GM23338 (cell line): ENCODE measurements around the gene TNPO3. TPM values are rescaled to one million over a fixed set of nuclear protein-coding genes. Genes with fewer than 3 reads are reported as not detected.

ENCODE experiments used
- ATAC-seq: fragments of 200-7000 bp; cut with Tn5 transposase; 3 replicates; pipeline ENCODE4 v1.9.1; 2020
- DNase-seq: peaks from one replicate; pipeline ENCODE4 v3.0.0-alpha.2; 2015; ENCODE audit warnings: low spot score
- H2AFZ ChIP-seq: fragments of 200-600 bp; sonication (generic); 2 replicates; pipeline ENCODE4 v1.8.0; 2016; ENCODE audit warnings: antibody characterized with exemption, mild to moderate bottlenecking, moderate library complexity
- H3F3A ChIP-seq: fragments of 200-600 bp; sonication (generic); replicated peaks from 2 replicates; pipeline ENCODE4 v1.8.0; 2017; ENCODE audit warnings: antibody characterized with exemption, mixed run types, low read depth
- H3K27ac ChIP-seq: fragments of 200-600 bp; sonication (generic); 2 replicates; pipeline ENCODE4 v1.6.1; 2016; ENCODE audit warnings: low read depth
- H3K27me3 ChIP-seq: fragments of 200-600 bp; sonication (generic); 2 replicates; pipeline ENCODE4 v1.8.0; 2016; ENCODE audit warnings: mild to moderate bottlenecking, mixed run types, moderate library complexity; ENCODE audit not compliant: insufficient read depth
- H3K36me3 ChIP-seq: fragments of 200-600 bp; sonication (generic); 2 replicates; pipeline ENCODE4 v1.8.0; 2016; ENCODE audit warnings: mild to moderate bottlenecking; ENCODE audit not compliant: insufficient read depth
- H3K4me1 ChIP-seq: fragments of 200-600 bp; sonication (generic); 2 replicates; pipeline ENCODE4 v1.8.0; 2016; ENCODE audit warnings: mild to moderate bottlenecking, moderate library complexity; ENCODE audit not compliant: insufficient read depth
- H3K4me2 ChIP-seq: fragments of 200-600 bp; sonication (generic); 2 replicates; pipeline ENCODE4 v1.7.1; 2017; ENCODE audit warnings: mixed run types
- H3K4me3 ChIP-seq: fragments of 200-600 bp; sonication (generic); 2 replicates; pipeline ENCODE4 v1.6.1; 2016; ENCODE audit warnings: mixed run types
- H3K79me2 ChIP-seq: fragments of 200-600 bp; sonication (generic); replicated peaks from 2 replicates; pipeline ENCODE4 v1.8.0; 2017; ENCODE audit warnings: mild to moderate bottlenecking; ENCODE audit not compliant: insufficient read depth
- H3K9me2 ChIP-seq: fragments of 200-600 bp; sonication (generic); 2 replicates; pipeline ENCODE4 v1.8.0; 2017; ENCODE audit not compliant: insufficient read depth
- H4K20me1 ChIP-seq: fragments of 200-600 bp; sonication (generic); replicated peaks from 2 replicates; pipeline ENCODE4 v1.8.0; 2017; ENCODE audit warnings: mild to moderate bottlenecking; ENCODE audit not compliant: insufficient read depth
- H3K27ac Mint-ChIP-seq: 2 replicates; pipeline ENCODE4 v1.8.0; 2020; ENCODE audit warnings: inconsistent platforms, mild to moderate bottlenecking, moderate library complexity, mixed read lengths
- H3K27me3 Mint-ChIP-seq: 3 replicates; pipeline ENCODE4 v1.8.0; 2022; ENCODE audit warnings: low read depth, mild to moderate bottlenecking, moderate library complexity, mixed read lengths, inconsistent platforms; ENCODE audit not compliant: insufficient read depth, poor library complexity
- H3K36me3 Mint-ChIP-seq: 3 replicates; pipeline ENCODE4 v1.8.0; 2021; ENCODE audit warnings: low read depth, mild to moderate bottlenecking, inconsistent platforms, moderate library complexity, mixed read lengths
- H3K4me1 Mint-ChIP-seq: 3 replicates; pipeline ENCODE4 v1.8.0; 2020; ENCODE audit warnings: mild to moderate bottlenecking, inconsistent platforms, mixed read lengths
- H3K4me3 Mint-ChIP-seq: 3 replicates; pipeline ENCODE4 v1.8.0; 2021; ENCODE audit warnings: moderate library complexity, mild to moderate bottlenecking, inconsistent platforms, mixed read lengths
- H3K9me3 Mint-ChIP-seq: 3 replicates; pipeline ENCODE4 v1.8.0; 2020; ENCODE audit warnings: moderate library complexity, mild to moderate bottlenecking, inconsistent platforms, mixed read lengths
- CREB1 ChIP-seq: fragments of 250-450 bp; sonication (Bioruptor Pico); IDR thresholded peaks from 2 replicates; pipeline ENCODE4 v1.5.0; 2020; ENCODE audit warnings: low read depth, mild to moderate bottlenecking, moderate library complexity
- CTCF ChIP-seq, 2 experiments: fragments of 200-600 bp in 1 of 2; sonication (generic) in 1 of 2; conservative IDR thresholded peaks; 2 replicates each; pipeline versions ENCODE4 v1.5.1 to v1.6.1; 2016 to 2017; ENCODE audit warnings: antibody characterized with exemption in 2 of 2, low read depth in 2 of 2, mild to moderate bottlenecking in 2 of 2, moderate library complexity in 1 of 2
- EZH2phosphoT487 ChIP-seq: fragments of 200-600 bp; sonication (generic); IDR thresholded peaks from one replicate; pipeline ENCODE4 v1.8.1; 2018; ENCODE audit warnings: antibody characterized with exemption; ENCODE audit not compliant: unreplicated experiment
- NANOG ChIP-seq: IDR thresholded peaks from 2 replicates; pipeline ENCODE4 v1.6.1; 2016; ENCODE audit warnings: antibody characterized with exemption, borderline replicate concordance
- POLR2AphosphoS5 ChIP-seq: IDR thresholded peaks from 2 replicates; pipeline ENCODE4 v1.6.1; 2016; ENCODE audit warnings: antibody characterized with exemption, low read depth
- ZNF331 ChIP-seq: fragments of 250-450 bp; sonication (Bioruptor Pico); IDR thresholded peaks from 2 replicates; pipeline ENCODE4 v1.5.0; 2020; ENCODE audit warnings: low read depth, mild to moderate bottlenecking, moderate library complexity
- ZNF462 ChIP-seq: fragments of 250-450 bp; sonication (Bioruptor Pico); IDR thresholded peaks from 2 replicates; pipeline ENCODE4 v1.5.0; 2020; ENCODE audit warnings: mild to moderate bottlenecking, moderate library complexity
- polyA plus RNA-seq: library from polyadenylated mRNA; unstranded; fragments of >200 nt; fragmentation: Nextera tagmentation; extraction: Ambion mirVana; gene quantifications from 2 replicates; pipeline ENCODE4 v1.2.1, GENCODE V29; 2016
- total RNA-seq: library from RNA; depleted of rRNA; stranded (reverse); fragments of >200 nt; shearing (Covaris generic); gene quantifications from 2 replicates; pipeline ENCODE4 v1.2.3, GENCODE V29; 2014
- TF ChIP-seq, protein P1 (sequence below): IDR thresholded peaks from one replicate; pipeline ENCODE4 v1.6.1; 2018; ENCODE audit warnings: antibody characterized with exemption; ENCODE audit not compliant: unreplicated experiment

Gene TNPO3
- total and polyA plus RNA-seq, 2 experiments from 2014 or later: 38.2 to 127 TPM

- TF ChIP-seq ZNF462 (CRISPR knock-in tag): no peak
These were observed 39.6 kb upstream of the TNPO3 start (continued) for GRCh38 chr7:129094501-129094900.

GRCh38 chr7:129093867-129094456 is 39.1 kb upstream of the TNPO3 start:
- peaks cover 4% of the 10 kb centered on the region; the same call in 2 of the 3 replicates for H3K4me1 Mint-ChIP-seq
- H3K9me2 ChIP-seq: no peaks in the 10 kb centered on the region
- H3K4me3 Mint-ChIP-seq: no peak overlapping the region
- no peak overlapping the region for H3K4me3 ChIP-seq
- H3K9me3 Mint-ChIP-seq: no peaks in the 10 kb centered on the region
- ATAC-seq (no peak), DNase-seq (no peak)
- no peaks in the 10 kb centered on the region for H3K79me2 ChIP-seq
- H3K4me2 ChIP-seq: no peak overlapping the region
- H3K27ac Mint-ChIP-seq: no peak overlapping the region
- peaks cover 3% of the 10 kb centered on the region for H3K27me3 Mint-ChIP-seq
- H4K20me1 ChIP-seq: no peaks in the 10 kb centered on the region
- no peaks in the 10 kb centered on the region for H3K27me3 ChIP-seq
- no peaks in the 10 kb centered on the region for H3K4me1 ChIP-seq
- H3K27ac ChIP-seq: no peak overlapping the region
- no peaks in the 10 kb centered on the region for H3K36me3 Mint-ChIP-seq
- H2AFZ ChIP-seq: no peak overlapping the region
- no peaks in the 10 kb centered on the region; the same call in 1 of the 2 replicates for H3F3A ChIP-seq
- no peaks in the 10 kb centered on the region for H3K36me3 ChIP-seq
- TF ChIP-seq ZNF331 (no peak), CREB1 (CRISPR knock-in tag) (no peak), POLR2AphosphoS5 (no peak), CTCF (conservative IDR thresholded peaks at IDR 0.05; ENCODE audit: low read depth in 2 of 2) (no peak), NANOG (no peak), EZH2phosphoT487 (no peak)
- TF ChIP-seq, protein P1, sequence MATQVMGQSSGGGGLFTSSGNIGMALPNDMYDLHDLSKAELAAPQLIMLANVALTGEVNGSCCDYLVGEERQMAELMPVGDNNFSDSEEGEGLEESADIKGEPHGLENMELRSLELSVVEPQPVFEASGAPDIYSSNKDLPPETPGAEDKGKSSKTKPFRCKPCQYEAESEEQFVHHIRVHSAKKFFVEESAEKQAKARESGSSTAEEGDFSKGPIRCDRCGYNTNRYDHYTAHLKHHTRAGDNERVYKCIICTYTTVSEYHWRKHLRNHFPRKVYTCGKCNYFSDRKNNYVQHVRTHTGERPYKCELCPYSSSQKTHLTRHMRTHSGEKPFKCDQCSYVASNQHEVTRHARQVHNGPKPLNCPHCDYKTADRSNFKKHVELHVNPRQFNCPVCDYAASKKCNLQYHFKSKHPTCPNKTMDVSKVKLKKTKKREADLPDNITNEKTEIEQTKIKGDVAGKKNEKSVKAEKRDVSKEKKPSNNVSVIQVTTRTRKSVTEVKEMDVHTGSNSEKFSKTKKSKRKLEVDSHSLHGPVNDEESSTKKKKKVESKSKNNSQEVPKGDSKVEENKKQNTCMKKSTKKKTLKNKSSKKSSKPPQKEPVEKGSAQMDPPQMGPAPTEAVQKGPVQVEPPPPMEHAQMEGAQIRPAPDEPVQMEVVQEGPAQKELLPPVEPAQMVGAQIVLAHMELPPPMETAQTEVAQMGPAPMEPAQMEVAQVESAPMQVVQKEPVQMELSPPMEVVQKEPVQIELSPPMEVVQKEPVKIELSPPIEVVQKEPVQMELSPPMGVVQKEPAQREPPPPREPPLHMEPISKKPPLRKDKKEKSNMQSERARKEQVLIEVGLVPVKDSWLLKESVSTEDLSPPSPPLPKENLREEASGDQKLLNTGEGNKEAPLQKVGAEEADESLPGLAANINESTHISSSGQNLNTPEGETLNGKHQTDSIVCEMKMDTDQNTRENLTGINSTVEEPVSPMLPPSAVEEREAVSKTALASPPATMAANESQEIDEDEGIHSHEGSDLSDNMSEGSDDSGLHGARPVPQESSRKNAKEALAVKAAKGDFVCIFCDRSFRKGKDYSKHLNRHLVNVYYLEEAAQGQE: no peak
